Measurements from ENCODE around the gene TMEM213.
A peak's percentile ranks its signal among the peaks of the same experiment; 100 is the strongest.

Gene TMEM213

DNA sequence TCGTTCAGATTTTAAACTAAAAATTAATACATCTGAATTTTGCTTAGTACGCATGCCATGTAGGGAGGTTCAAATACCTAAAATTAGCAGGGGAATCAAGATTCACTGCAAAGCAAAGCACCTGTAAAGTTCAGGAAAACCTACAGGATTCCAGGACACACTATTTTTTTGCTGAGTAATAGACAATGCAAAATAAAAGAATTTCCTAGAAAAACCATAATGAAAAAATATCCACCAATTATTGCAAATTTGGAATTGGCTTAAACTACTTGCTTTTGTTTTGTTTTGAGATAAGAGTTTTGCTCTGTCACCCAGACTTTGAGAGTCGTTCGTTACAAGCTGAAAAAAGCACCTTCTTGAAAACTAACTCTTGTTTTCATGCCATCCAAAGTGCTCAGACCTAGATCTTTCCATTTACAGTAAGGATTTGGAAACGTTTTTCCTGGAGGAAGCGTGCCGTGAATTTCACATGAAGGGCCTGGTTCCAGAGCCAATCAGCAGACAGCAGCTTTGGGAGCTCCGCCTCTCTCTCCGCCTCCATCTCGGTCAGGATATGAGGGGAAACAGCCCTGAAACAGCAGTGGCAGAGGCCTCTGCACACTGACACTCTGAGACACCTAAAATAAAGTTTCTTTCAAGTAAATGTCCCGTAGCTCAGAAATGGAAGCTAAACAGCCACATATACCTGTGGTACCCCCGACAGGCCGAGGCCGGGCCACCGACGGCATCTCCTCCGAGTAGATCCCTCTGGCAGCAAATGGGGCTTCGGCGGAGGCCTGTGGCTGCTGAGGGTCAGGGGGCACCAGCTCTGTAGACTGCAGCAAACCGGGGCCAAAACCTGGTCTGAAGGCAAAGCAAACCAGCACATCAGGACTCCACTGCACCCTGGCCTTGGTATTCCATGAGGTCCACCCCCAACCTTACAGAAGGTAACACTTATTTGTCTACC lies 46.1 kb downstream of the TMEM213 start:
- H3K18ac ChIP-seq (ENCODE audit: low read length), result no peak overlapping the region
- H3K9me3 ChIP-seq (replicated peaks in 1 of 2; ENCODE audit: control insufficient read depth in 2 of 2, insufficient read depth in 1 of 2, low read depth in 1 of 2, low read length in 2 of 2), result no peaks in the 10 kb centered on the region
- no peak overlapping the region for H3K4me2 ChIP-seq (ENCODE audit: insufficient read depth, low read length, poor library complexity, severe bottlenecking)
- peak overlapping the region; percentile 2 for H3K23ac ChIP-seq (ENCODE audit: low read depth, low read length, poor library complexity)
- no peaks in the 10 kb centered on the region for H3K79me1 ChIP-seq (ENCODE audit: low read depth, low read length)
- no peak overlapping the region for H3K4me3 ChIP-seq (ENCODE audit: low read length in 2 of 2)
- no peak overlapping the region for H4K91ac ChIP-seq (ENCODE audit: low read depth, low read length, poor library complexity)
- peaks cover 8 to 81% of the 10 kb centered on the region in 2 donors for H3K36me3 ChIP-seq (replicated peaks in 1 of 2; ENCODE audit: control insufficient read depth in 2 of 2, insufficient read depth in 2 of 2, low read length in 2 of 2)
- no peak overlapping the region for H2AK5ac ChIP-seq (ENCODE audit: low read depth, low read length)
- no peak overlapping the region for H3K14ac ChIP-seq (ENCODE audit: low read length)
- no peak overlapping the region for H2AFZ ChIP-seq (ENCODE audit: low read length)
- H3K27ac ChIP-seq (replicated peaks; ENCODE audit: low read length), result no peak overlapping the region
- H2BK120ac ChIP-seq (ENCODE audit: low read depth, low read length), result no peak overlapping the region
- WGBS, 2 donors (ENCODE audit: extremely low coverage in 2 of 2, insufficient read length in 2 of 2, insufficient replicate concordance in 1 of 2), result no CpG with 5 or more reads among the region's 20 CpGs
- H2BK5ac ChIP-seq (ENCODE audit: low read length), result no peak overlapping the region
- no peak for DNase-seq (ENCODE audit: low spot score)
- H2BK12ac ChIP-seq (ENCODE audit: low read length), result no peak overlapping the region
- no peaks in the 10 kb centered on the region for H3K27me3 ChIP-seq (ENCODE audit: control insufficient read depth in 3 of 3, insufficient read depth in 3 of 3, low read depth in 1 of 3, low read length in 3 of 3)
- H3K4me1 ChIP-seq (ENCODE audit: control insufficient read depth in 2 of 2, insufficient read depth in 1 of 2, low read depth in 1 of 2, low read length in 2 of 2), result peaks cover 1 to 4% of the 10 kb centered on the region in 2 donors
- H4K8ac ChIP-seq (ENCODE audit: low read depth, low read length), result no peak overlapping the region
- no peak overlapping the region for H3K9ac ChIP-seq (ENCODE audit: low read depth, low read length, poor library complexity)
- H3K4ac ChIP-seq (ENCODE audit: low read length), result no peak overlapping the region
- H2BK15ac ChIP-seq (ENCODE audit: low read length), result no peak overlapping the region

- Histone ChIP-seq H2BK5ac (ENCODE audit: low read length) (no peak overlapping the region), H3K9ac (ENCODE audit: low read depth, low read length, poor library complexity) (no peak overlapping the region), H4K91ac (ENCODE audit: low read depth, low read length, poor library complexity) (no peak overlapping the region), H3K23ac (ENCODE audit: low read depth, low read length, poor library complexity) (no peak overlapping the region), H3K14ac (ENCODE audit: low read length) (no peak overlapping the region), H3K36me3 (replicated peaks in 1 of 2; ENCODE audit: control insufficient read depth in 2 of 2, insufficient read depth in 2 of 2, low read length in 2 of 2) (peaks cover 8 to 82% of the 10 kb centered on the region in 2 donors), H3K4ac (ENCODE audit: low read length) (no peak overlapping the region), H2BK15ac (ENCODE audit: low read length) (no peak overlapping the region), H3K79me1 (ENCODE audit: low read depth, low read length) (no peaks in the 10 kb centered on the region), H3K4me3 (ENCODE audit: low read length in 2 of 2) (no peak overlapping the region), H2AFZ (ENCODE audit: low read length) (no peak overlapping the region), H3K4me2 (ENCODE audit: insufficient read depth, low read length, poor library complexity, severe bottlenecking) (no peak overlapping the region), H3K27me3 (ENCODE audit: control insufficient read depth in 3 of 3, insufficient read depth in 3 of 3, low read depth in 1 of 3, low read length in 3 of 3) (no peaks in the 10 kb centered on the region), H2BK12ac (ENCODE audit: low read length) (no peak overlapping the region), H3K4me1 (ENCODE audit: control insufficient read depth in 2 of 2, insufficient read depth in 1 of 2, low read depth in 1 of 2, low read length in 2 of 2) (peaks cover 1 to 4% of the 10 kb centered on the region in 2 donors), H4K8ac (ENCODE audit: low read depth, low read length) (no peak overlapping the region), H2AK5ac (ENCODE audit: low read depth, low read length) (no peak overlapping the region), H3K18ac (ENCODE audit: low read length) (no peak overlapping the region), H3K27ac (replicated peaks; ENCODE audit: low read length) (no peak overlapping the region), H2BK120ac (ENCODE audit: low read depth, low read length) (no peak overlapping the region), H3K9me3 (replicated peaks in 1 of 2; ENCODE audit: control insufficient read depth in 2 of 2, insufficient read depth in 1 of 2, low read depth in 1 of 2, low read length in 2 of 2) (peaks cover 0 to 12% of the 10 kb centered on the region in 2 donors)
- no CpG with 5 or more reads among the region's 2 CpGs for WGBS, 2 donors (ENCODE audit: extremely low coverage in 2 of 2, insufficient read length in 2 of 2, insufficient replicate concordance in 1 of 2)
- no peak for DNase-seq (ENCODE audit: low spot score)
These were observed 47.9 kb downstream of the TMEM213 start for GRCh38 chr7:138845711-138846110.

GRCh38 chr7:138848056-138848980 lies 50.5 kb downstream of the TMEM213 start:
- no CpG with 5 or more reads among the region's 3 CpGs for WGBS, 2 donors (ENCODE audit: extremely low coverage in 2 of 2, insufficient read length in 2 of 2, insufficient replicate concordance in 1 of 2)
- no peak for DNase-seq (ENCODE audit: low spot score)
- no peak overlapping the region for H2BK12ac ChIP-seq (ENCODE audit: low read length)

More at GRCh38 chr7:138848056-138848980, 50.5 kb downstream of the TMEM213 start:
- H3K9me3 ChIP-seq (replicated peaks in 1 of 2; ENCODE audit: control insufficient read depth in 2 of 2, insufficient read depth in 1 of 2, low read depth in 1 of 2, low read length in 2 of 2), result peaks cover 0 to 12% of the 10 kb centered on the region in 2 donors
- no peaks in the 10 kb centered on the region for H3K79me1 ChIP-seq (ENCODE audit: low read depth, low read length)
- H2AFZ ChIP-seq (ENCODE audit: low read length), result no peak overlapping the region
- H3K36me3 ChIP-seq (replicated peaks in 1 of 2; ENCODE audit: control insufficient read depth in 2 of 2, insufficient read depth in 2 of 2, low read length in 2 of 2), result peaks cover 8 to 81% of the 10 kb centered on the region in 2 donors
- H3K4ac ChIP-seq (ENCODE audit: low read length), result no peak overlapping the region
- no peak overlapping the region for H3K18ac ChIP-seq (ENCODE audit: low read length)
- no peak overlapping the region for H4K8ac ChIP-seq (ENCODE audit: low read depth, low read length)
- H3K27ac ChIP-seq (replicated peaks; ENCODE audit: low read length), result no peak overlapping the region
- H3K14ac ChIP-seq (ENCODE audit: low read length), result no peak overlapping the region
- H3K4me1 ChIP-seq (ENCODE audit: control insufficient read depth in 2 of 2, insufficient read depth in 1 of 2, low read depth in 1 of 2, low read length in 2 of 2), result peaks cover 1 to 4% of the 10 kb centered on the region in 2 donors
- H3K4me2 ChIP-seq (ENCODE audit: insufficient read depth, low read length, poor library complexity, severe bottlenecking), result no peak overlapping the region
- H4K91ac ChIP-seq (ENCODE audit: low read depth, low read length, poor library complexity), result no peak overlapping the region
- no peak overlapping the region for H2BK5ac ChIP-seq (ENCODE audit: low read length)
- no peak overlapping the region for H2BK15ac ChIP-seq (ENCODE audit: low read length)
- no peak overlapping the region for H3K23ac ChIP-seq (ENCODE audit: low read depth, low read length, poor library complexity)
- no peak overlapping the region for H2BK120ac ChIP-seq (ENCODE audit: low read depth, low read length)
- H3K4me3 ChIP-seq (ENCODE audit: low read length in 2 of 2), result no peak overlapping the region
- H3K9ac ChIP-seq (ENCODE audit: low read depth, low read length, poor library complexity), result no peak overlapping the region
- no peak overlapping the region for H2AK5ac ChIP-seq (ENCODE audit: low read depth, low read length)
- H3K27me3 ChIP-seq (ENCODE audit: control insufficient read depth in 3 of 3, insufficient read depth in 3 of 3, low read depth in 1 of 3, low read length in 3 of 3), result no peaks in the 10 kb centered on the region
